Urinary bladder (tissue), 4 donors: ENCODE results near the gene PRKCQ. TPM values are rescaled to one million over a fixed set of nuclear protein-coding genes. Genes with fewer than 3 reads are reported as not detected.

Experiments used
- DNase-seq: peaks from one replicate; pipeline ENCODE4 v3.0.0-alpha.2; 2015; ENCODE audit errors: extremely low spot score
- H3K27ac ChIP-seq: one replicate; pipeline ENCODE4 v1.5.1; 2013; ENCODE audit warnings: low read depth, mild to moderate bottlenecking, moderate library complexity
- H3K36me3 ChIP-seq: one replicate; pipeline ENCODE4 v1.6.1; 2013; ENCODE audit warnings: mild to moderate bottlenecking, moderate library complexity; ENCODE audit not compliant: insufficient read depth
- H3K4me1 ChIP-seq: one replicate; pipeline ENCODE4 v1.6.1; 2013; ENCODE audit warnings: mild to moderate bottlenecking, moderate library complexity; ENCODE audit not compliant: insufficient read depth
- H3K4me3 ChIP-seq: one replicate; pipeline ENCODE4 v1.5.1; 2013; ENCODE audit warnings: low read depth, low read length
- WGBS: extraction: QIAGEN DNeasy Blood & Tissue Kit; methylation state at CpG from one replicate; pipeline ENCODE4 v1.1.7; 2013; 5-methylcytosine and 5-hydroxymethylcytosine counted together
- polyA plus RNA-seq: library from polyadenylated mRNA; stranded (reverse); fragments of 200-250 nt; gene quantifications from one replicate; pipeline ENCODE4 v1.2.3, GENCODE V29; 2013
- total RNA-seq: library from RNA; depleted of rRNA; stranded (reverse); fragments of >200 nt; gene quantifications from one replicate; pipeline ENCODE4 v1.2.3, GENCODE V29; 2014
- donor health status: healthy with polysubstance abuse.
- donor health status: healthy.

The PRKCQ gene
- total and polyA plus RNA-seq, 2 donors: 0.49 to 3.2 TPM

DNA sequence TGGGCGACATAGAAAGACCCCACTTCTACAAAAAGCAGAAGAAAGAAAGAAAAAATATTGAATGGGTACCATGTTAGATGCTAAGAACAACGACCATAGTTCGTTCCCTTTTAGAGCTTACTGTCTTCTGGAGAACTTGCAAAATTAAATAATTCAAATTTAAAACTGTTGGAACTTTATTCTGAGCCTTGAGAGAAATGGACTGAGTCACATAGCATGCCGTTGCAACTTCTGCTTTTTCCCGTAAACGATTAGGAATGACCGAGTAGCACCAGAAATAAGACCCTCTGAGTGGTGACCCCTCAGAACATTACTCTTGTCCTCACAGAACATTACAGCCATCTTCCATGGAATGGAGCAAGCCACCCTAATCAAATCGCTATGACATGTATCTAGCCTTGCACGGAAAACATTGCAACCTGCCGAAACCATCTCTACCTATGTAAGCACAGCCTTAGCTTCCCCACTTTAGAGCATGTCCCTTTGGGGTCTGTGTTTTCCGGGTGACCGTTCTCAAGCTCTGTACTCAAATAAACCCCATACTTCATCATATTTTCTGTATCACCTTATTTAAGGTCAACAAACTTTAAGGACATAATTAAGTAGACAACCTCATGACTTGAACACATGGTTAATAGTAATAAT is 179.1 kb downstream of the PRKCQ start:
- H3K4me1 ChIP-seq: no peaks in the 10 kb centered on the region

DNA sequence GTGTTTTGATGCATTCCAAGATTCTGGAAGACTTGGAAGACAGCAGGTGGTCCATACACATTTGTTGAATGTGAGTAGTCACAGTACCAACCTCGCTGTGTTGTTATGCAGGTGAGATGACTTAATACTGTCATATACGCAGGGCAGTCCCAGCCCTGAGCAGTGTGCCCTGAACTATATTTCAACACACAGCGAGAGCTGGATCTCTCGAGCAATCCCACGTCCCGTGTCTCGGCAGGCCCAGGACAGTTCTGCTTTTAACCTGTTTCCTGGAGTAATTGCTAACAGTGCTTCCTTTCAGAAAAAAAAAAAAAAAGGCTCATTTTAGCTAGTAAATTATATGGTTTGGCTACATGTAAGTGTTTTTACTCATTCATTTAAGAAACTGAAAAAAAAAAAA is 179.7 kb downstream of the PRKCQ start:
- 91% methylated on average over 7 of the region's 7 CpGs for WGBS
- Histone ChIP-seq H3K4me3 (no peak overlapping the region), H3K4me1 (no peaks in the 10 kb centered on the region), H3K36me3 (no peaks in the 10 kb centered on the region), H3K27ac (no peak overlapping the region)
- no peak for DNase-seq

More for the DNA sequence above, 179.1 kb downstream of the PRKCQ start:
- H3K36me3 ChIP-seq: no peaks in the 10 kb centered on the region
- no peak for DNase-seq
- no peak overlapping the region for H3K4me3 ChIP-seq
- WGBS: 89% methylated on average over 12 of the region's 12 CpGs
- H3K27ac ChIP-seq: no peak overlapping the region

DNA sequence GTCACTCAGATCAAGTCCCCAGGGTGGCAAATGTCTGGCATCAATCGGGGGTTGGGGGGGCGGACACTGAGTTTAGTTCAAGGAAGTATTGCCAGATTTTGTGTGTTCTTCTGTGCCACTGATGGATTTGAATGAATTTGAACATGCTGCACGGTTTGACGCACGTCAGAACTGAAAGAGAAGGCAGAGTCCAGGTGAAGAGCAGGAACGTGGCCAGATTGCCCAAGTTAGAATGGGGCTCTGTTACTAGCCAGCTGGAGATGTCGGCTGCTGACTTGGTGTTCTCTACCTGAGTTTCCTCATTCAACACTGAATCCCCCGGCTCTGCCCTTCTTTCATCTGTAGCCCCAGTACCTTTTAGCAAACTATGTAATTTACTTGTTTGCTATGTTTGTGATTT is 180.2 kb downstream of the PRKCQ start:
- no peak for DNase-seq
- 88% methylated on average over 8 of the region's 8 CpGs for WGBS
- H3K27ac ChIP-seq: no peak overlapping the region
- H3K4me3 ChIP-seq: no peak overlapping the region
- H3K36me3 ChIP-seq: no peaks in the 10 kb centered on the region
- no peaks in the 10 kb centered on the region for H3K4me1 ChIP-seq

DNA sequence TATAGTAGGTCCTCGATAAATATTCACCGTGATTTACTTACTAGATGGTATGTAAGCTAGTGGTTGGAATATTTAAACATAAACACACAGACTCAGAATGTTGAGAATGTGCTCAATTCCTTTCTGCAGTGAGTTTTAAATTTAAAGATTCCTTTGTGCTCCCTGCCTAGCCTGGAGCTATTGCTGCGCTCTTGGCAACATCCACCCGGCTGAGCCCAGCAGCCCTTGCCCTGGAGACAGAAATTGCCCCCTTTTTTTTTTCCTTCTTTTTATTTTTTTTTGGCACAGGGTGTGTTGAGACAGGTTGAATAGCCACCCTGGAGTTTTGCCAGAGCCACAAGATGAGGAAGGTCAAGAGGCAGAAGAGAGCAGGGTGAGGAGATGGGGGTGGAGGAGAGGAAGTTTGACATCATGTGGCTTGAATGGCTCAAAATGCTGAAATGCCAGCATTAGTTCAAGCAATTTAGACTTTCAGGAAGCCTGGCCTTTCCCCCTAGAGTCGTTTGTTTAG is 180.8 kb downstream of the PRKCQ start:
- no peak overlapping the region for H3K4me3 ChIP-seq
- DNase-seq: no peak
- no peaks in the 10 kb centered on the region for H3K36me3 ChIP-seq
- no peaks in the 10 kb centered on the region for H3K4me1 ChIP-seq
- H3K27ac ChIP-seq: no peak overlapping the region
- 37% methylated on average over 5 of the region's 5 CpGs for WGBS

DNA sequence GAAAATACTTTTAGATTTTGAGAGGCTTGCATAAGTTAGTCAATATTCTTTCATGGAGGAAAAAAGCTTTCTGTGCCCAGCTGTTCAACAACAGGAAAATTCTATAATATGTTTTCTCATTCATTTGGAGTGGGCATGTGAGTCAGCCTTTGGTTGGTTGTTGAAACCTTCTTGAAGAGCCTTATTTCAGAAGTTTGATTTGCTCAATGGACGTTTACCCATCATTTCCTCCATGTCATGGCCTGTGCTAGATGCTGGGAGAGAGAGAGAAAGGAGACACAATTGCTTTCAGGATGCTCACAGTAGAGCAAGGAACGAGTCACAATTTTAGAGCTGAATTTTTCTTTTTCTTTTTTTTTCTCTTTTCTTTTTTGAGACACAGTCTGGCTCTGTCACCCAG is 181.7 kb downstream of the PRKCQ start:
- Histone ChIP-seq H3K27ac (no peak overlapping the region), H3K4me3 (no peak overlapping the region), H3K36me3 (no peaks in the 10 kb centered on the region), H3K4me1 (no peaks in the 10 kb centered on the region)
- DNase-seq: no peak
- WGBS: 83% methylated on average over 2 of the region's 2 CpGs

DNA sequence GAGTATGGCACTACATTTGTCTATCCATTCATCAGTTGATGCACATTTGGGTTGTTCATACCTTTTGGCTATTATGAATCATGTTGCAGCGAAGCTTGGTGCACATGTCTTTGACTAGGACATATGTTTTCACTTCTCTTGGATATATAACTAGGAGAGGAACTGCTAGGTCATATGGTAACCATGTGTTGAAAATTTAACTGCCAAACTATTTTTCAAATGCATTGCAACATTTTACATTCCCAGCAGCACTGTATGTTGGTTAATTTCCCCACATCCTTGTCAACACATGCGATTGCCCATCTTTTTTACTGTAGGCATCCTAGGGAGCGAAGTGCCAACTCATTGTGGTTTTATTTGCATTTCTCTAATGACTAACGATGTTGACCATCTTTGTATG is 183.4 kb downstream of the PRKCQ start:
- H3K4me3 ChIP-seq: no peak overlapping the region
- no peaks in the 10 kb centered on the region for H3K4me1 ChIP-seq
- no peak for DNase-seq
- 80% methylated on average over 4 of the region's 4 CpGs for WGBS
- no peaks in the 10 kb centered on the region for H3K36me3 ChIP-seq
- no peak overlapping the region for H3K27ac ChIP-seq

DNA sequence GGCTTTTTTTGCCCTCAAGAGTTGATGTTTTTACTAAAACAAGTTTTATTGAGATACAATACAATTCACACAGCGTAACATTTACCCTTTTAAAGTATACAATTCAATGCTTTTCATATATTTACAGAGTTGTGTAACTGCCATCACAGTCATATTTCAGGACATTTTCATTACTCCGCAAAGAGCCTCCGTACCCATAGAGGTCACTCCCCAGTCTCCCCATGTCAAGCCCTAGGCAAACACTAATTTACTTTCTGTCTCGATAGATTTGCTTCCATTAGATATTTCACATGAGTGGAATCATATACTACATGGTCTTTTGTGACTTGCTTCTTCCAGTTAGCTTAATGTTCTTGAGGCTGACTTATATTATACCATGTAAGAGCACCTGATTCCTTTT is 183.8 kb downstream of the PRKCQ start:
- no peak for DNase-seq
- 90% methylated on average over 4 of the region's 4 CpGs for WGBS
- Histone ChIP-seq H3K27ac (no peak overlapping the region), H3K4me3 (no peak overlapping the region), H3K4me1 (no peaks in the 10 kb centered on the region), H3K36me3 (no peaks in the 10 kb centered on the region)

DNA sequence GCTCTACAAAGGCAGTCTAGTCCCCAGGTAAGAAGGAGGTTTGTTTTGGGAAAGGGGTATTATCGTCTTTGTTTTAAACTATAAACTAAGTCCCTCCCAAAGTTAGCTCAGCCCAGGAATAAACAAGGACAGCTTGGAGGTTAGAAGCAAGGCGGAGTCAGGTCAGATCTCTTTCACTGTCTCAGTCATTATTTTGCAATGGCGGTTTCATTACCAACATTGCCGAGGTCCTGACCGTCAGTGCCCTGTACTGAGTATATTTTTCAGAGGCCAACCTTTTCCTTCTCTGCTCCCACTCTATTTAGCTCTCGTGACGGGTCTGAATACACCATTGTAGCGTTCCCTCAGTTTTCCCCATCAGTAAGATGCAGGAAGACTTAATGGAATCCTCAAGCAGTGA is 184.5 kb downstream of the PRKCQ start:
- 86% methylated on average over 8 of the region's 8 CpGs for WGBS
- no peak for DNase-seq
- Histone ChIP-seq H3K4me3 (no peak overlapping the region), H3K36me3 (no peaks in the 10 kb centered on the region), H3K27ac (no peak overlapping the region), H3K4me1 (no peaks in the 10 kb centered on the region)

DNA sequence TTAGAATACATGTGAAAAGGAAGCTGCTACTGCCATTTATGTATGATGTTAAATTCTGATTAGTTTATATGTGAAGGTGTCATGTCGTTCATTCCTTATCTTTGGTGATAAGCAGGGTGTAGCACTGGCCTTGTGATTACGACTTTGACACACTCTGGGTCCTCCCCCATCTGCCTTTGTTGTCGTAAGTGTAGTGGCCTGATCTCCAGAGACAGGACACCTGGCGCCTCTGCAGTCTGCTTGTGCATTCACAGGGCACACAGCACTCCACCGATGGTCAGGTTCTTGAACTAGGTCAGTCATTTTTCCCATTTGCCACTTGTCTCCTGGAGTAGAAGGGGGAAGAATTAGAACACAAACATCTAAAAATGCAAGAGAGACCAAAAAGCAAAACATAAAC is 186.0 kb downstream of the PRKCQ start:
- no peaks in the 10 kb centered on the region for H3K4me1 ChIP-seq
- no peak overlapping the region for H3K27ac ChIP-seq
- no peak overlapping the region for H3K4me3 ChIP-seq
- DNase-seq: no peak
- no peaks in the 10 kb centered on the region for H3K36me3 ChIP-seq
- WGBS: 56% methylated on average over 5 of the region's 5 CpGs

DNA sequence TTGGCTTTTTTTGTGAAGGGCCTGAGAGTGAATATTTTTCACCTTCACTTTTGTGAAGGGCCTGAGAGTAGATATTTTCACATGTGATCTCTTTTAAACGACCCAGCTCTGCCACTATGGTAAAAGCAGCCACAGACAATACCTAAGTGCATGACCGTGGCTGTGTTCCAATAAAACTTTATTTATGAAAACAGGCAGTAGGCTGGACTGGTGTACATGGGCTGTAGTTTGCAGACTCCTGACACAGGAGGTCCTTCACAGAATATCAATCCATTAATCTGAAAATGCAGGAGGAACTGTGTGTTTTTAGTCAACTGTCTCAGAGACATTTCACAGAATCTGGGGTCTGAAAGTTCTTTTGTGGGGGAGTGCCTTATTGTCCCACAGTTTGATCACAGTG is 186.9 kb downstream of the PRKCQ start:
- H3K27ac ChIP-seq: no peak overlapping the region
- no peak overlapping the region for H3K4me3 ChIP-seq
- DNase-seq: no peak
- WGBS: 89% methylated on average over 2 of the region's 2 CpGs
- H3K36me3 ChIP-seq: no peaks in the 10 kb centered on the region
- H3K4me1 ChIP-seq: no peaks in the 10 kb centered on the region

DNA sequence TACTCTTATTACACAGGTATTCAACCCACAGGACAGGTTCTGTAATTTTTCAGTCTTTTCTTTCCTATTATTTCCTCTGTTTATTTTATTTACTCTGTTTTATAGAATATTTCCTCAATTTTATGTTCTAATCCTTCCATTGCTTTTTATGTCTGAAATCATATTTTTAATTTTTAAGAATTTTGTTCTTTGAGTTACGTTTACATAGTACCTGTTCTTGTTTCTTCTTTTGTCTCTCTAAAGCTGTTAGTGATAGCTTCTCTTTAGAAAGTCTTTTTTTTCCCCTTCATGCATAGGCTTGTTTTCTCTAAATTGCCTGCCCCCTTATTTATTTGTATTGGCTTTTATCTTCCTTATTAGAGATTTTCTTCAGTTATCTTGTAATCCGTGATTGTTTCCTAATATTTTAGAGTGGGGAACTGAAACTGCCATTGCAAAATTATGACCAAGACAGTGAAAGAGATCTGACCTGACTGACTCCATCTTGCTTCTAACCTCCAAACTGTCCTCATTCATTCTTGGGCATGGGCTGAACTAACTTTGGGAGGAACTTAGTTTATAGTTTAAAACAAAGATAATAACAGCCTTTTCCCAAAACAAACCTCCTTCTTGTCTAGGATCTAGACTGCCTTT is 189.7 kb downstream of the PRKCQ start:
- WGBS: 92% methylated on average over 2 of the region's 2 CpGs
- no peak for DNase-seq
- no peak overlapping the region for H3K4me3 ChIP-seq
- H3K27ac ChIP-seq: no peak overlapping the region
- H3K4me1 ChIP-seq: no peaks in the 10 kb centered on the region
- H3K36me3 ChIP-seq: no peaks in the 10 kb centered on the region

DNA sequence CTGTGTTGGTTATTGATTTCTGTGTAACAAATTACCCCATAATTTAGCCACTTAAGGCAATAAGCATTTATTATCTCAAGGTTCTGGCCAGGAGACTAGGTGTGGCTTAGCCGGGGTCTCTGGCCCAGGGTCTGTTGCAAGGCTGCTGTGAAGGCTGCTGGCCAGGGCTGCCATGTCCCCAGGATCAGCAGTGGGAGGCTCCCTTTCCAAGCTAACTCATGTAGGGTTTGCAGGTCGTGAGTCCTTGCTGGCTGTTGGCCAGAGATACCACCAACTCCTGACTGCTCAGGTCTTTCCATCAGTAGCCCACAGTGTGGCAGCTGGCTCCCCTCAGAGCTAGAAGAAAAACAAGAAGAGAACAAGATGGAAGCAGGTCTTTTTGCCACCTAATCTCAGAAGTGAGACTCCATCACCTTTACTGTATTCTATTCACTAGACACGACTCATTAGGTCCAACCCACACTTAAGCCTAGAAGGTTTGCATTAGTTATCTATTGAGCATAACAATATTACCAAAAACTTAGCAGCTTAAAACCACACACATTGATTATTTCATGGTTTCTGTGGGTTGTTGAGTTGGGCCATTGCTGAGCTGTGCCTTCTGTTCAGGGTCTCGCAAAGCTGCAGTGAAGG is 191.7 kb downstream of the PRKCQ start:
- Histone ChIP-seq H3K4me1 (no peaks in the 10 kb centered on the region), H3K4me3 (no peak overlapping the region), H3K36me3 (no peaks in the 10 kb centered on the region), H3K27ac (no peak overlapping the region)
- 64% methylated on average over 4 of the region's 4 CpGs for WGBS
- no peak for DNase-seq

DNA sequence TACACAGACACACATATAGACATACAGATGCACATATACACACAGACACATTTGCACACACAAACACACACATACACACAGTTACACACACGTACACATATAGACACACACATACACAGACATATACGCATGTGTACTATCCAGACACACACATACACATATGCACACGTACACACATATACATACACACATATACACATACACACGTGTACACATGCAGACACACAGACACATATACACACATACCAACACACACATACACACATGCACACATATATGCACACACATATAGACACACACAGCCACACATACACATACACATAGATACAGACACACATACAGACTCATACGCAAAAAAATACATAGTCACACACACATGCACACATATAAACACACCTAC is 193.1 kb downstream of the PRKCQ start:
- DNase-seq: no peak
- Histone ChIP-seq H3K27ac (no peak overlapping the region), H3K4me3 (no peak overlapping the region), H3K4me1 (no peaks in the 10 kb centered on the region), H3K36me3 (no peaks in the 10 kb centered on the region)
- 90% methylated on average over 5 of the region's 5 CpGs for WGBS

DNA sequence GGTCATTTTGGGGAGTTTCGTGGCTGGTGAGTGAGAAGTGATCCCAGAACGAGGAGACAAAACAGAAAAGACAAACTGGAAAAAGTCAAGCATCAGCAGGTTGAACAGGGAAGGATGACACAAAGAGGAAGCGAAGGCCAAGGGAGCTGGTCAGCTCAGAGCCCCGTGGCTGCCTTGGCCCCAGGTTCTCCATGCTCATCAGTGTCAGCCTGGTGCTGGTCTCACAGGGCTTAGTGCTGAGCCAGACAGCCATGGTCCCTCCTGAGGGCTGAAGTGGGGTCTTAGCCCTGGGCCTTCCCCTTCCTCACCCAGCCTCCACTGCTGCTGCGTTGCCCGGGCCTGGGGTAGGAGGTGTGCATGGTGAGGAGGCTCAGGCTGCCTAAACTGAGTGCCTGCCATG is 193.7 kb downstream of the PRKCQ start:
- H3K36me3 ChIP-seq: no peaks in the 10 kb centered on the region
- 85% methylated on average over 6 of the region's 6 CpGs for WGBS
- H3K4me3 ChIP-seq: no peak overlapping the region
- H3K4me1 ChIP-seq: no peaks in the 10 kb centered on the region
- no peak for DNase-seq
- no peak overlapping the region for H3K27ac ChIP-seq
